SW 1271 (cell line): ENCODE measurements around the gene TEFM.
"Not testable (repeated sequence)": the region's sequence is repeated elsewhere in the genome, so short reads cannot be mapped to it uniquely, and the experiment has no call there.

Experiments
- DNase-seq, 2 experiments: peaks; one replicate each; lab custom pipeline; 2025; lab: John Stamatoyannopoulos, UW

TEFM gene

DNA sequence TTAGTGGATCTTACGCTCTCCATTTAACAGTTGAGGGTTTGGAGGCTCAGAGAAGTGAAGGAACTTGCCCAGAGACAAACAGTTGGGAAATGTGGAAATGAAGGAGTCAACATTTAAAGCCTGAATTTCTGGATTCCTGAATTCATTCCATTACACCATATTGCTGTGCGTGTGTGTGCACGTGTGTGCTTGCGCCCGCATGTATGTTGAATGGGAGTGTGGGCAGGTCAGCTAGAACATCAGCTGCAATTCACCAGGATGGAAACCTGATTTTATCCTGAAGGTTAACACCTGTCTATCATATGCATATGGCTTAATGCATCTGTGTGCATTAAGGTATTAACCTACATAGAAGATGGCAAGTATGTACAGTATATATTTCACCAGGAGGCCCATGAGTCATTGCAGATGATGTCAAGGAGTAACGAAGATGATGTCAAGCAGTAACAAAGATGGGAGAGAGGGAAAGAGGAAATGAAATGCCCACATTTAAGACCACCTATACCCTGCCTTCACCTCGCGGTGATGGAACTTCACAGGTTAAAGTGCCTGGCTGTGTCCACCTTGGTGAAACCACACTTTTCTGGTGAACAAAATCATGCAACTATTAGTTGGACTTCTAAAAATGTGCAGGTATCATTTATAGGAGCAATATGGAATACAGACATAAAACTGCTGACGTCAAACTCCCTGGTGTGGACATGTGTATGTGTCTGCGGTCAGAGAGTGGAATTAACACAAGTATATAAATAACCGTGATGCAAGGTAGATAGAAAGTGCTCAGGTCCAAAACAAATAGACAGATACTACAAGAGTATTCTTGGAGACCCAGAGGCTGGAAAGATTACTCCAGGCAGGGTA, 14.9 kb upstream of the TEFM start:
- no peak for DNase-seq

DNA sequence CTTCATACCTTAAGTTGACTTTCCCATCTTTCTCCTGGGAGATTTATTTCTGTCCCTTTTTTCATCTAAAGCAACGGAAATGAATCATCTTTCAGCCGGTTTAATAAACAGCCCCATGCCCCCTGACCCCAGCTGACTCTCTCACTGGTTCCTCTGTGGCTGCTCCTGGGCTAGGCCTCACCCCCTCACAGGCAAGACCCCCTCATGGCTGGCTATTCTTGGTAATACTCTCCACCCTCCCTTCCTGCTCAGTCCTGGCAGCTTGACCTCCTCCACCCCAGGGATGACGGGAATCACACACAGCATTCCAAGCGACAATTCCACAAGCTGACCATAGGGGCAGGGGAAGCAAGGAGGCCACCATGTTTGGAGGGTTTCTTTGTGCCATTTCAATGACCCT, 14.2 kb upstream of the TEFM start:
- DNase-seq, result no peak

DNA sequence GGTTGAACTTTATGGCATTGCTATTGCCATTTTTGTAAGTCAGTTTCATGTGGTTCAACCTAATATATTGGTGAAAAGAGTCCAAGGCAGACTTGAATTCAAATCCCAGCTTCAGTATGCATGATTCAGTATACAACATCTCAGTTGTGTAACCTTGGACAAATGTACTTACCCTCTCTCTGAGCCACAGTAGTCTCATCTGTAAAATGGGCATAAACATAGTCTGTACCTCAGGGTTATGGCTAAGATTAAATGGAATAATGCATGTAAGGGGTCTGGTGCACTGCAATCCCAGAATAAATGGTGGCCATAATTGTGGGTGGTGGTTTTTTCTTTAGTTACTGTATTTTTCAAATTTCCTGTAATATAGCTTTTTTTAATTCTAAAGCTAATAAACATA, 11.0 kb upstream of the TEFM start:
- no peak for DNase-seq

DNA sequence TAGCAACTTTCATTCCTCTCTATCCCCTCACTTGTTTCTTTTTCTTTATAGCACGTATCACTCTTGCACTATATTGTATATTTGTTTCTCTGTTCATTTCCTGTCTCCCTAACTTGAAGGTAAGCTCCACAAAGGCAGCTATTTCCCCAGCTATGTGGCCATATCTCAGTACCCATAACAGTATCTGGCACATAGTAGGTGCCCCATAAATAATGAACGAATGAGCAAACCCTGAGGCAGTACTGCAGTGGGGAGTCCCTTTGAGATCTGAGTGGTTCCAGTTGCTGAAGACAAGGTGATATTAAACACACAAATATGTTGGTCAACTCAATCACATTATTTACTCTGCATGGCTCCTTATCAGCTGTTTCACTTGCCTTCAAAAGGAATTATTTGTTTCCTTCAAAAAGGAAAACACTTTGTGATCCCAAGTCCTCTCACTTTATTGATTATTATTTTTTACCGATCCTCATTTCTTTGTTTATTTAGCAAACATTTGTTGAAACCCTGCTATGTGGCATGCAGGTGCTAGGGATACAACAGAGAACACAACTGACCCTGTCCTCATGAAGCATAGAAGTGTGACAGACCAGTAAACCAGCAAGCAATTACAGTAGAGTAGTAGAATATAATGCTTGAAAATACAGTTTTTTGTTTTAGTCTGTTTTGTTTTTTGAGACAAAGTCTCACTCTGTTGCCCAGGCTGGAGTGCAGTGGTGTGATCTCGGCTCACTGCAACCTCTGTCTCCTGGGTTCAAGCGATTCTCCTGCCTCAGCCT, 10.0 kb upstream of the TEFM start:
- DNase-seq, result no peak

DNA sequence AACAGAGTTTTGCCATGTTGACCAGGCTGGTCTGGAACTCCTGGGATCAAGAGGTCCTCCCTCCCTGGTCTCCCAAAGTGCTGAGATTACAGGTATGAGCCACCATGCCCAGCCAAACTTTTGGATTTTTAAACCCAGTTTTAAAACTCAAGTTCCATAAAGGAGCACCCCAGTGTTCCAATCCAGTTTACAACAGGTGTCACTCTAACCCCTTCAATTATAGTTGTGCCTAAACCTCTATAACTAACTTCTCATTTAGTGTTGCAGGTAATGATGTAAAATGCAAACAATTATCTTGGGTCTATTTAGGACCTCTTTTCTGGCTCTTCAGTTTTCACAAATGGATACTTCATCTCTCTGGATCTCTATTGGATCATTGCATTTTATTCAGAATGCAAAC, 7.9 kb upstream of the TEFM start:
- DNase-seq, result no peak

DNA sequence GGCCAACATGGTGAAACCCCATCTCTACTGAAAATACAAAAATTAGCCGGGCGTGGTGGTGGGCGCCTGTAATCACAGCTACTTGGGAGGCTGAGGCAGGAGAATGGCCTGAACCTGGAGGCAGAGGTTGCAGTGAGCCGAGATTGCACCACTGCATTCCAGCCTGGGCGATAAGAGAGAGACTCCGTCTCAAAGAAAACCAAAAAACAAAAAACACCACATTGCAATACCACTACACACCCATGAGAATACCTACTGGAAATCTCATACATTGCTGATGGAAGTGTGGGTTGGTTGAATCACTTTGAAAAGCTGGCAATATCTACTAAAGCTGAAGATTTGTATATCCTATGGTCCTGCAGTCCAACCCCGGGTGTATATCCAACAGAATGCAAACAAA, 4.1 kb upstream of the TEFM start:
- DNase-seq, result not testable (repeated sequence)

DNA sequence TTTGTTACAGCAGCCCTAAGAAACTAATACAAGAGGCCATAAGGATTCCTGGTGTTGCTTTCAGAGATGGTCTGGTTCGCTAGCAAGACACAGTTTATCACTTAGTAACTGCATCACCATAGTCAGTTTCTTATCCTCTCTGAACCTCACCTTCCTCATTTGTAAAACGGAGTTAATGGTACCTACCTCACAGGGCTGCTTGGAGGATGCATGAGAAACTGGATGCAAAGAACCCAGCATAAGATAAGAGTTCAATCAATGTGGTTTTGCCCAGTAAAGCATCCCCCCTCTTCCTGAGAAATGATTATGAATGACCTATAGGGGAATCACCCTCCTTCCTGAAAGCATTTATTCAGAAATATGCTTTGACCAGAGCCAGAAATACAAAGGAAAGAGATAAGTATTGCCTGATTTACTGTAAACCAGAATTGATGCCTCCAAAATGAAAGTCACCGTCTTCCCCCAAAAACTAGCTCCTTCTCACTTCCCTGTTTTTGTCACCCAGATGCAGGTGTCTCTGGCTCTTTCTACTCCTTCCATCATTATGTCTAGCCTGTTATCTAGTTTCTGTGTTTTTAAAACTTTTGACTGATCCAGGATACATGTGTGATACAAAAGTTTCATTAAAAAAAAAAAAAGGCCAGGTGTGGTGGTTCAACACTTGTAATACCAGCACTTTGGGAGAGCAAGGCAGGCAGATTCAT, 2.8 kb upstream of the TEFM start:
- DNase-seq, result no peak

DNA sequence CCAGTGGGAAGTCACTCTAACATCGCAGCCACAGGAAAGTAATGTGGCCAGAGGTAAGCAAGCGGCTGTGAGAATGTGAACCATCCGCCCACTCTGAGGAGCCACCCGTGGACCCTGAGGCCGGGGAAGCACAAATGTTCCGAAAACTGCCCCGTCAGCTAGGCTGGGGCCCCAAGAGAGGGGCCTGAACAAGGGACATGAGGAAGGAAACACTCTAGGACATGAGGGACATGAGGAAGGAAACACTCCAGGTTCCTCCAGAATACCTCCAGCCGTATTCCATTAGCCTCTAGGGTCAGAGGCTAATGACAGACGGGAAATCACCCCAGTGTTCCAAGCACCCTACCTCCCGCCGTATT, 317 bp downstream of the TEFM start:
- no peak for DNase-seq

DNA sequence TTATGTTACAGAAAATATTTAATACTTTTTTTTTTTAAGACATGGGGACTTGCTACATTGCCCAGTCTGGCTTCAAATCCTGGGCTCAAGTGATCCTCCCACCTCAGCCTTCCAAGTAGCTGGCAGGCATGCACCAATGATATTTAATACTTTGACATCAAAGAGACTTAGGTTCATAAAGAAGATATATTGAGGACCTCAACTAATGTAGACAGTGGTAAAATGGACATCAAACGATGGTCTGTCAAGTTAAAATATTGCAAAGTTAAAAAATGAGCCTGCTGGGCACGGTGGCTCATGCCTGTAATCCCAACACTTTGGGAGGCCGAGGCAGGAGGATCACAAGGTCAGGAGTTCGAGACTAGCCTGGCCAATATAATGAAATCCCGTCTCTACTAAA, 8.7 kb downstream of the TEFM start:
- no peak for DNase-seq

DNA sequence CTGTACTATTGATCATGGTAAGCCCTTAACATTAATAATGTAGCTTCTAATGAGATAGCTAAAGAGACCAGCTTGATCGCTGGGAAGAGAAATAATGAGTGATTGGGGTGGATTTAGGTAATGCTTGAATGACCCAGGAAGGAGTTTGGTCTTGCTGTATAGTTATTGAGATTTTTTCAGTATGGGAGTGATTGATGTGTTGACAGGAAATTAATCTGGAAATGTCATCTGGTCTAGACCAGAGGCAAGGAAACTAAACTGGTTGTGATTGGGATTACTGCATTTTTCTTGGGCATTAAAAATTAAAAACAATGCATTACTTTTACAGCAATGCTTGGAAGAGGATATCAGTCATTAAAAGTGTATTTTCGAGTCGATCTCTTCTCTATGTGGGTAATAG, 11.8 kb downstream of the TEFM start:
- no peak for DNase-seq

DNA sequence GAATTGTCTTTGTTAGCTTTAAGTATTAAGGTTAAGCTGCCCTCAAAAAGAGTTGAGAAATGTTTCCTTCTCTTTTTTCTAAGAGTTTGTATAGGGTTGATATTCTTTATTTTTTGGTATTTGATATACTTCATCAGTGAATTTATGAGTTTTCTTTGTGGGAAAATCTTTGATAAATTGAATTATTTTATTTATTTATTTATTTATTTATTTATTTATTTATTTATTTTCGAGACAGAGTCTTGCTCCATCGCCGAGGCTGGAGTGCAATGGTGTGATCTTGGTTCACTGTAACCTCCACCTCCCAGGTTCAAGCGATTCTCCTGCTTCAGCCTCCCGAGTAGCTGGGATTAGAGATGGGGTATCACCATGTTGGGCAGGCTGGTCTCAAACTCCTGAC, 19.9 kb downstream of the TEFM start:
- DNase-seq, result no peak

DNA sequence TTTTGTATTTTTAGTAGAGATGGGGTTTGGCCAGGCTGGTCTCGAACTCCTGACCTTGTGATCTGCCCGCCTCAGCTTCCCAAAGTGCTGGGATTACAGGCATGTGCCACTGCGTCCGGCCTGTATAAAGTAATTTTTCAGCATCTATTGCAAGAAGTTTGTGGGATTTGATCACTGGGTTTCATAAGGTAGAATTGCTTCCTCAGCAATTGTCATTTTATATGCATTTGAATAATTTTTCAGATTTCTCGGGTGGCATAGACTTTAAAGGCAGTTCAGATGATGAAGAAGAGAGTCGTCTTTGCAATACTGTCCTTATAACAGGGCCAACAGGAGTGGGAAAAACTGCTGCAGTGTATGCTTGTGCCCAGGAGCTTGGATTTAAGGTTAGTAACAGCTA, 37.0 kb downstream of the TEFM start:
- DNase-seq, result no peak

DNA sequence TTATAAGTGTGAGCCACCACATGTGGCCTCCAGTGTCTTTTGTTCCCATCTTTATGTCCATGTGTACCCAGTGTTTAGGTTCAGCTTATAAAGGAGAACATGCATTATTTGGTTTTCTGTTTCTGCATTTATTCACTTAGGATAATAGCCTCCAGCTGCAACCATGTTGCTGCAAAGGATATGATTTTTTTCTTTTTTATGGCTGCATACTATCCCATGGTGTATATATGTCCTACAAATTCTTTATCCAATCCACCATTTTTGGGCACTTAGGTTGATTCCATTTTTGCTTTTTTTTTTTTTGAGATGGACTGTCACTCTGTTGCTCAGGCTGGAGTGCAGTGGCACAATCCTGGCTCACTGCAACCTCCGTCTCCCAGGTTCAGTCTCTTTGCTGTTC, 41.4 kb downstream of the TEFM start:
- DNase-seq, result no peak

DNA sequence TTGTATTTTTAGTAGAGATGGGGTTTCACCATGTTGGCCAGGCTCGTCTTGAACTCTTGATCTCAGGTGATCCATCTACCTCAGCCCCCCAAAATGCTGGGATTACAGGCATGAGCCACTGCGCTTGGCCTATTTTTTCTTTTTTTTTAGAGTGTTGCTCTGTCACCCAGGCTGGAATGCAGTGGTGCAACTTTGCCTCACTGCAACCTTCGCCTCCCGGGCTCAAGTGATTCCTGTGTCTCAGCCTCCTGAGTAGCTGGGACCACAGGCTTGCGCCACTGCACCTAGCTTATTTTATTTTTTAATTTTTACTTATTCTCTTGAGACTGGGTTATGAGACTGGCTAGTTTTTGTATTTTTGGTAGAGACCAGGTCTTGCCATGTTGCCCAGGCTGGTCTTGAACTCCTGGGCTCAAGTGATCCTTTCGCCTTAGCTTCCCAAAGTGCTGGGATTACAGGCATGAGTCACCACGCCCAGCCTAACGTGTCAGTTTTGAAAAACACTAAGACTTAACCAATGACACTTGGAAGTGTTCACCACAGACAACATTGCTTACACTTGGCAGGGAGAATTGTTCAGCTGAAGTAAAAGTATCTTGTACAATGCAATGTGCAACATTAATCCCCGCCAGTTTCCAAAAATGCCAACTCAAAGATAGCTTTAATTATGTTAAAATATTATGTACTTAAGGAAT, 47.3 kb downstream of the TEFM start:
- no peak for DNase-seq

DNA sequence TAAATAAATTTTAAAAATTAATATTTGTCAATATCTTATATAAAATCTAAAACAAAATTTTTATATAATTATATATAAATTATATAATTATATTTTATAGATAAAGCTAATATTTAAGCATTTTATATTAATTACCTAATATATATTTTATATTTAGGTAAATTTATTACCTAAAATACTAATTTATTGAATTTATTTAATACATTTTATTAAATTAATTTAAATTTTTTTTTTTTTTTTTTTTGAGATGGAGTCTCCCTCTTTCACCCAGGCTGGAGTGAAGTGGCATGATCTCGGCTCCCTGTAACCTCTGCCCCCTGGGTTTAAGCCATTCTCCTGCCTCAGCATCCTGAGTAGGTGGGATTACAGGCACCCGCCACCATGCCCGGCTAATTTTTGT, 51.9 kb downstream of the TEFM start:
- no peak for DNase-seq
